CD4-positive, alpha-beta T cell treated with Interleukin-1 beta for 1 hour (primary cell): ENCODE data around the gene TBC1D3E.
"Not testable (repeated sequence)": the region's sequence is repeated elsewhere in the genome, so short reads cannot be mapped to it uniquely, and the experiment has no call there.

Experiments used
- DNase-seq, 2 donors: peaks; one replicate each; pipeline ENCODE4 v3.0.0-alpha.2; 2020 to 2022

TBC1D3E gene

GRCh38 chr17:38127651-38128050, at the start of gene TBC1D3E:
TSS of gene TBC1D3E (plus strand) at chr17:38127951. CDS start at chr17:38129496, 1,545 bp downstream.
- DNase-seq: not testable (repeated sequence)

GRCh38 chr17:38087344-38087743, 40.4 kb upstream of the TBC1D3E start:
- not testable (repeated sequence) for DNase-seq

- DNase-seq: not testable (repeated sequence)
Measured at GRCh38 chr17:38088120-38088519, 39.6 kb upstream of the TBC1D3E start.

GRCh38 chr17:38094059-38094694, 33.6 kb upstream of the TBC1D3E start:
- not testable (repeated sequence) for DNase-seq

GRCh38 chr17:38099262-38099661, 28.5 kb upstream of the TBC1D3E start:
- DNase-seq: not testable (repeated sequence)

- DNase-seq: not testable (repeated sequence)
Measured at GRCh38 chr17:38119829-38120228, 7.9 kb upstream of the TBC1D3E start.

GRCh38 chr17:38134860-38135259, 7.1 kb downstream of the TBC1D3E start:
- not testable (repeated sequence) for DNase-seq
